NCI-H510A treated with DMSO at 0.1 percent for 48 hours (cell line): ENCODE measurements around the gene ZNF230.

Experiments used
- DNase-seq: peaks from one replicate; lab custom pipeline; 2025; lab: John Stamatoyannopoulos, UW

Gene ZNF230

DNA sequence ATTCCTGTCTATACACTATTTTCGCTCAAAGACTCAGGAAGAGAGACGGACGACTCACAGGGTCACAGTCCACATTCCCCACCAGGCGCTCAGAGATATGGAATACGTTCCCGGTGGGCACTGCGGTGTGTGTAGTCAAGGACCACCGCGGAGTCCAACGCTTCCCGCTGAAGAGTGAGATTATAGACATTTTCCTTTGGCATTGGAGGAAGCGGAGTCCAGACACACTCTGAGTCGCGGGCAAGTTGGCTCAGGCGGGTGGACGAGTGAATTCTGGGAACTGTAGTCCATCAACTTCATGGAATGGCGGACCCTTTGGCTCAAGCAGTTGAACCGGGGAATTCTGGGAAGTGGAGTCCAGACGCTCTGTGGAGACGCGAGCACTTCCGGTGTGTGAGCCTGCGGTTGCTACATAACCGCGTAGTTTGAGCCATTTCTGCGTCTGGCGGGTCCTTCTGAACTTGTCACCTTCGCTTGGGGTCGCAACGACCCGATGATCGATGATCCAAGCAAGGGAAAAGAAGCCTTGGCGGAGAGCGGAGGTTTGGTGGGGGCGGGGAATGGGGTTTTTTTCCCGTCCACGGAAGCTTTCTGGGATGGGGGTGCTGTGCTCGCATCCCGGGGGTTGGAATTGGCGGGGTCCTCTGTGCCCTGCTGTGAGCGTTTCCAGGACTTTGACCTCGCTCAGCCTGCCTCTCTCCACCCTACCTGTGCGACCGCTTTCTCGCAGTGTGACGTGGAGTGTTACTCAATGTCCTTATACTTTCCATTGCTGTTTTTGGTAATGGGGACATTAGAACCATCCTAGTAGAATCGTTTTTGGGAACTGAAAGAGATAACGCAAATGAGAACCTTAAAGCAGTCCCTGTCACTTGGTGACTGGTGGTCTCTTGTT, at the start of gene ZNF230:
TSS of gene ZNF230 (plus strand) at position 392 of the 895 bp plus-strand sequence. CDS start 4,122 bp downstream, outside the sequence.
- peak; percentile 90 for DNase-seq

DNA sequence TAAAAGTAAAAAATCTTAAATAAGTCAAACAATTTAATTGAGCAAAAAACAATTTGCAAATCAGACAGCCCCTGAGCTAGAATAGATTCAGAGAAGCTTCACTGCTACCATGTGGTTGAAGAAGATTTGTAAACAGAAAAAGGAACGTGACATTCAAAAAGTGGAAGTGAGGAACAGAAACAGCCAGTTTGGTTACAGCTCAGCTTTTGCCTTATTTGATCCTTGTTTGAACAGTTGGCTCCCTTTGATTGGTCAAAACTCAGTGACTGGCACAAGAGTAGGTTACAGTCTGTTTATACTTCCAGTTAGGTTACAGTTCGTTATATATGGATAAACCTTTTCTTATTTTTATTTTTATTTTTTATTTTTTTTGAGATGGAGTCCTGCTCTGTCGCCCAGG, 45.9 kb upstream of the ZNF230 start:
- DNase-seq, result no peak

DNA sequence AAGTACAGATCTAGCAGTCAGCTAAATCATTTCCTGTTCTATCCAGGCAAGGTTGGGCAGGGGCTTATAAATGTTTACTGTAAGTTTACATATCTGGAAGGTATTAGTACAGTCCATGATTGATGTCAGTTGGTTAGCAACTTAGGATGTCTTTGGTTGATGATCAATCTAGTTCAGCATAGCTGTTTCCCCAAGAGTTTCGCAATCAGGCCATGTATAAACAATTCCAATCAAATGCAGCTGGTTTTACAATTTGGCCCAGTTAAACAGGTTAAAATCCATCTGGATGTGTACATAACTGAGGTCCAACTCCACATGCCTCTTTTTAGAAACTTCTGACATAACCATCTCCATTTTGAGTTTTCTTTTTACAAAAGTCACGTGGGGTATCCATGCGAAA, 44.9 kb upstream of the ZNF230 start:
- DNase-seq, result no peak

DNA sequence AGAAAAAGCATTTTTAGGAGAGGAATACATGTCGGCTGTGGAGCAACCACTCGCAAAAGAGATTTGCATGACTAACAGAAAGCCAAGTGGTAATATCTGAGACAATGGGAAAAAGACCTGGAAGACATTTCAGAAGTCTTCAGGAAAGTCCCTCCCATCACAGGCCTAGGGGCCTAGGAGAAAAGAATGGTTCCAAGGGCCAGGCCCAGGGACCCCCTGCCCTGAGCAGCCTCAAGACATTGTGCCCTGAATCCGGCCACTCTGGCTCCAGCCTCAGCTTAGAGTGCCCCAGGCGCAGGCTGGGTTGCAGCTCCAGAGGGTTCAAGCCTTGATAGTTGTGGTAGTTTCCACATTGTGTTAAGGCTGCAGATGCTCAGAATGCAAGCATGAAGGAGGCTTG, 42.3 kb upstream of the ZNF230 start:
- no peak for DNase-seq

DNA sequence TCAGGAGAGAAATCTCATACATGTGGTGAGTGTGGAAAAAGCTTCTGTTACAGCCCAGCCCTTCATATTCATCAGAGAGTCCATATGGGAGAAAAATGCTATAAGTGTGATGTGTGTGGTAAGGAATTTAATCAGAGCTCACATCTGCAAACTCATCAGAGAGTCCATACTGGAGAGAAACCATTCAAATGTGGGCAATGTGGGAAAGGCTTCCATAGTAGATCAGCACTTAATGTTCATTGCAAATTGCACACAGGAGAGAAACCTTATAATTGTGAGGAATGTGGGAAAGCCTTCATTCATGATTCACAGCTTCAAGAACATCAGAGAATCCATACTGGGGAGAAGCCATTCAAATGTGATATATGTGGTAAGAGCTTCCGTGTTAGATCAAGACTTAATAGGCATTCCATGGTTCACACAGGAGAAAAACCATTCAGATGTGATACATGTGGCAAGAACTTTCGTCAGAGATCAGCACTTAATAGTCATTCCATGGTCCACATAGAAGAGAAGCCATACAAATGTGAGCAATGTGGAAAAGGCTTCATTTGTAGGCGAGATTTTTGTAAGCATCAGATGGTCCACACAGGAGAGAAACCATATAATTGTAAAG, 36.6 kb upstream of the ZNF230 start:
- no peak for DNase-seq

DNA sequence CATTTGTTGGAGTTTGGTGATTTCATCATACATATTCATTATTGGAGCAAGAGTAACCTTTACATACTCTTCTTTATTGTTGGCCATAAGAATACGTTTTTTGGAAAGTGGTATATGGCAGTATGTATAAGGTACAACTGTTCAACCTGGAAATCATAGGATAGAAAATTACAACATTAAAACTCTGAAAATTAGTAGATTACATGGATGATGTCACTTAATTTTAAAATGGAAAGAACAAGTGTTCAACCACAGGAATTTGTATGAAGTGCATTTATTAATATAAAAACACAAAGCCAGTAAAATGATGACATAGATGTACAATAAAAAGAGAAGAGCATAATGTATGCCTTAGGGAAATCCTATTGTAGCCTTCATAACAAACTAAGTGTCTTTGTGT, 26.0 kb upstream of the ZNF230 start:
- DNase-seq, result no peak

DNA sequence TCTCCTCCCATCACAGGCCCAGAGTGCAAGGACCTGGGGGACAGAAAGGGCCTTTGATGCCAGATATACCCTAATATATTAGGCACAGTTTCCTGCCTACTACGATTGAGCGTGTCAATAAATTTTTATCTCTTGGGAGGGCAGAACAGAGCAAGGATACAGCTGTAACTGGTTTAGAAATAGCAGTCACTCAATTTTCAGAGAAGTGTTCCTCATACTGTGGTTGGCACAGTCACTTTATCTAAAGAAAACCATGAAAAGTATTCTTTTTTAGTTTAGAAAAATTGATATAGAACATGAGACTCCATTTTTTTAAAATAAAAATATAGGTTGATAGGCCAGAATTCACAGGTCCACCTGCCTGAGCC, 19.2 kb upstream of the ZNF230 start:
- DNase-seq, result no peak

DNA sequence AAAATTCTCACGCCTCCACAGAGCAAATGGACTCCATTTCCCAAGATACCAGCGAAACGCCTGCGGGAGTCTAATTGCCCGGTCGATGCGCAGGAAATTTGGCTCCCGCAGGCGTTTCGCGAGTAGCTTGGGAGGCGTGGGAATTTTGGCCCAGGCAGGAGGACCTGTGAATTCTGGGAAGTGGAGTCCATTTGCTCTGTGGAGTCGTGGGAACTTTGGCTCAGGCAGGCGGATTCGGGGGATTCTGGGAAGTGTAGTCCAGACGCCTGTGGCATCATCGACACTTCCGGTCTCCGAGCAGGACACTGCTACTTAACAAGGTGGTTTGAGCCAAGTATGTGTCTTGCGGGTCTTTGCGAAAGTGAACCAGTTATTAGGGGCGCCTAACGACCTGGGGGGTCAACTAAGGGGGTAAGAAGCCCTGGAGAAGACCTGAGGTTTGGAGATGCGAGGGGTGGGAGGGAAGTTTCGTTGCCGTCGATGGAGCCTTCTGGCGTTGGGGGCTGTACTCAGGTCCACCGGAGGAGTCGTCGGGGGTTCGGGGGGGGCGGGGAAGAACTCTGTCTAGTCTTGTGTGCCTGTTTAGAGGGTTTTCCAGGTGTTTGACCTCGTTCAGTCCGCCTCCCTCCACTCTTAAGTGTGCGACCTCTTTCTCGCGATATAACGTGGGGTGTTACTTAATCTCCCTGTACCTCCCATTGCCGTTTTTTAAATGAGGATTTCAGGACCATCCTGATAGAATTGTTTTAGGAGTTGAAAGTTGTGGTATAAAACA, 18.7 kb upstream of the ZNF230 start, which contains the start of gene ZNF155:
TSS of gene ZNF155 (plus strand) at position 277 of the 775 bp plus-strand sequence. CDS start 4,356 bp downstream, outside the sequence.
- peak; percentile 89 for DNase-seq

DNA sequence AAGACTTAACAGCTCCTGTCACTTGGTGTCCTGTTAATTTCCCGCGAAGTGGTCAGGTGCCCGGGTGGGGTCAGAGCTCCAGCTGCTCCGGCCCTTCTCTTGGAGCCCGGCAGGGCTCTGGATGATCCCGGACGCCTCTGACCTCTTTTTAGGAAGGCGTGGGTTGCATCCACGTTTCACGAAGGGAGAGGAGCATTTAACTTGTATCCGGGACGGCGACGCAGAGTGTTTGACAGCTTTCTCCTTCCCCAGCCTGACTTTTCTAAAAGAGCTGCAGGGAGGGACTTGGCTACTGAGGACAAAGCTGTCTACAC, 18.1 kb upstream of the ZNF230 start:
- DNase-seq, result no peak

DNA sequence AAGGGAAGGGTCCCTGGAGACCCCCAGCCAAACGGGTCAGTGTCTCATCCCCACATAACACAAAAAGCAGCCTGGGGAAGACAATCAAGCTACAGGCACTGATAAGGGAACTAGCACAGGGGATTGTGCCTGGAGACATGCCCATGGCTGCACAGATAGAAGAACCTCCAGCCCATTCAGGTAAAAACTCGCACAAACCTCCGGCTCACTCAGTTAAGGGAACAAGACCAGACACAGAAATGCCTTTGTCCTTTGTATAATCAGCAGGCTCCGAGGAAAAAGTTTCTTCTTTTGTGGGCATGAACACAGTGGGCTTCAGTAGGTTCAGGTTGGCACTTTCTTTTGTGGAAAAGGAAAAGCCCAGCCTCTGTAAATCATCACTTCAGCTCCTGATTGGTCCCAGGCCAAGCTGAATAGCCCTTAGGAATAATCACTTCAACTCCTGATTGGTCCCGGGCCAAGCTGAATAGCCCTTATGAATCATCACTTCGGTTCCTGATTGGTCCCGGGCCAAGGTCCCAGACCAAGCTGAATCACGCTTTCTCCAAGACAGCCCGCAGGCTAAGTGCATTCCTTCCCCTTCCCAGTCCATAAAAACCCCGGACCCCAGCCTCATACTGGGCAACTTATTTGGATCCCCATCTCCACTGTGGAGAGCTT, 5.0 kb upstream of the ZNF230 start:
- no peak for DNase-seq

DNA sequence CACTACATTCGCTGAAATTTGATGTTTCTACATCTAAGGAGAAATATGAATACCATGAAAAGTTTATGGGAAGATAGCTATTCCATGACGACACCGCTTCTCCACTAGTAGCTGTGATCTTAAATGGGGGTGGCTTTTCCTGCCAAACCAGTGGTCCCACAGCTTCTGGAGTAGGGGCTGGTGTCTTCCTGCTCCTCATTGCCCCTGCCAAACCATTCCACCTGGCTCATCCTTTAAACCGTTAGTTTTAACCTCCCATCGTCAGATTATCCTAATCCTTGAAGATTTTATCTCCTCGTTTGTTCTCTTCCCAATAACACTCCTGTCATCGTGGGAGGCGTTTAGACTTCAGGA, 568 bp upstream of the ZNF230 start:
- DNase-seq, result no peak

DNA sequence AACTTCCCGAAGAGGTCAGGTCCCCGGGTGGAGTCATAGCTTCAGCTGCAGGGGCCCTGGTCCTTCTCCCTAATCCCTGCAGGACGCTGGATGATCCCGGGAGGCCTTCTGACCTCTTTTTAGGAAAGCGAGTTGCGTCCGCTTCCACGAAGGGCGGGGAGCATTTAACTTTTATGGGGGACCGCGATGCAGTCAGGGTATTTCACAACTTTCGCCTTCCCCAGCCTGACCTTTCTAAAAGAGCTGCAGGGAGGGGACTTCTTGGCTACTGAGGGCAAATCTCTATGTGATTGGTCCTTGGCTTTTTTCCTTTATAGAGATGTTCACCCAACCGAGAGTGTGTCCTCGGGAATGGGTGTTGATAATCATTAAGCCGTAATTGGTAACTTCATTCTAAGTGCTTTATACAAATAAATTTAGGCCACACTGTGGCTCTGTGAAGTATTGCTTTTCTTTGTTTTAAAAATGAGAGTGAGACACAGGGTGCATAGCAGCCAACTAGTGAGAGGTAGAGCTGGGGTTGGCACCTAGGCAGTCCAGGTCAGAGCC, 778 bp downstream of the ZNF230 start:
- DNase-seq, result no peak

DNA sequence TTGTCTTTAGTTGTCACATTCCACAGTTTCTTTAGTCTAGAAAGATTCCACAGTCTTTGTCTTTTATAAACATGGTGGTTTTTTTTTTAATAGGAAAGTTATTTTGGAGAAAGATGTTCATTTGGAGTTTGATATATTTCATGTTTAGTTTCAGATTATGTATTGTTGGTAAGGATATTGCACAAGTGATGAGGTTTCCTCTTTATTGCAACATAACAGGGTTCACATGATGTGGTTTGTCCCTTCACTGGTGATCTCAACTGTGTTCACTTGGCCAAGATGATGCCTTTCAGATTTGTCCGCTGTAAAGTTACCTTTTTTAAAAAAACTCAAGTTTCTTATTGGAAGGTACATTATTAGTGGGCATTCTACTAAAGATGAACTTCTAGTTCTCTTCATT, 3.2 kb downstream of the ZNF230 start:
- no peak for DNase-seq

DNA sequence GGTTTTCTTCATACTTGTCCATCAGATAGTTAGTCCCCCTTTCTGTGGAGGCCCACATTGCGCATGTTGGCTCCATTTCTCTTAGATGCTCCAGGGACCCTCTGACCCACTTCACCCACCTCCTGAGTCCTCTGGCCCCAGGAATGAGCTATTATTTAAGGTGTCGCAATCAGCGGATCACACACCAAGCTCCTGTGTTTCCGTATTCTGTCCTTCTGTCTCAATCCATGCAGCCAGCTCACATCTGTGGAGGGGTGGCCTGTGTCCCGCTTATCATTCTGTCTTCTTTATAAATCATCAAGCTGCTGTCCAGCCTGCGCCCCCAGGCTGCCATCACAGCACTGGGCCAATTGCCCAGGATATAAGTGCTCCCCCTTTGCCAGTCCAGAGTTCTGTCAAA, 4.7 kb downstream of the ZNF230 start:
- no peak for DNase-seq

DNA sequence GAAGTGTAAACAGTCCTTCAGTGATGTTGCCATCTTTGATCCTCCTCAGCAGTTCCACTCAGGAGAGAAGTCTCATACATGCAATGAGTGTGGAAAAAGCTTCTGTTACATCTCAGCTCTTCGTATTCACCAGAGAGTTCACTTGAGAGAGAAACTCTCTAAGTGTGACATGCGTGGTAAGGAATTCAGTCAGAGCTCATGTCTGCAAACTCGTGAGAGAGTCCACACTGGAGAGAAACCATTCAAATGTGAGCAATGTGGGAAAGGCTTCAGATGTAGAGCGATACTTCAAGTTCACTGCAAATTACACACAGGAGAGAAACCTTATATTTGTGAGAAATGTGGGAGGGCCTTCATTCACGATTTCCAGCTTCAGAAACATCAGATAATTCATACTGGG, 7.7 kb downstream of the ZNF230 start:
- no peak for DNase-seq

DNA sequence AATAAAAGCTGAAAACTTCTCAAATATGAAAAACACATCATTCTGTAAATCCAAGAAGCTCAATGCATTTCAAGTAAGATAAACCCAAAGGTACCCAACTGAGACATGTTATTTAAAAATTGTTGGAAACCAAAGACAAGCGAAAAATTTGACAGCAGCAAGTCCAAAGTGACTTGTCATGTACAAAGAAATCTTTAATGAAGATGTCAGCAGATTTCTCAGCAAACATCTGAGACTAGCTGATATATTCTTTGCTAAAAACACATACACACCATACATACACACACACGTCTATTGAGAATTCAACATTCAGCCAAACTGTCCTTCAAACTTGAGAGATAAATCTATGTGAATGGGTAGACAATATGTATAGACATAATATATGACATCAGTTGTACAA, 16.7 kb downstream of the ZNF230 start:
- no peak for DNase-seq

DNA sequence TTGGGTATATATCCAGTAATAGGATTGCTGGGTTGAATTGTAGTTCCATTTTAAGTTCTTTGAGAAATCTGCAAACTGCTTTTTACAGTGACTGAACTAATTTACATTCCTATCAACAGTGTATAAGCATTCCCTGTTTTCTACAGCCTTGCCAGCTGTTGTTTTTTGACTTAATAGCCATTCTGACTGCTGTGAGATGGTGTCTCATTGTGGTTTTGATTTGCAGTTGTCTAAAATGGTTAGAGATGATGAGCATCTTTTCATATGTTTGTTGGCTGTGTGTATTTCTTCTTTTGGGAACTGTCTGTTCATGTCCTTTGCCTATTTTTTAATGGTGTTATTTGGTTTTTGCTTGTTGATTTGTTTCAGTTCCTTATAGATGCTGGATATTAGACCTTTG, 18.5 kb downstream of the ZNF230 start:
- no peak for DNase-seq

DNA sequence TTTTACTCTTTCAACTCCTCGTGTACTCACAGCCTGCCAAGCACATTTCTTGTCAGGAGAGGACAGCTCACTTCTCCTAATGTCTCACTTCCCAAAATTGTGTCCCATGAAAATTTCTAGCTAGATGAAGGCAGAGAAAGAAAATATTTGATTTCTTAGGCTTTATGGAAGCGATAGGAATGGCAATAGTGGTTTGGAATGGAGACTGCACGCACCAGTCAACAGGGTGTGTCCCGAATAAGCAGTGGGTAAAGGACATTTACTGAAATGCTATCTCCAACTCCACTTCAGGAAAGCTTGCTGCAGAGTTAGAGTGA, 22.1 kb downstream of the ZNF230 start:
- DNase-seq, result no peak

DNA sequence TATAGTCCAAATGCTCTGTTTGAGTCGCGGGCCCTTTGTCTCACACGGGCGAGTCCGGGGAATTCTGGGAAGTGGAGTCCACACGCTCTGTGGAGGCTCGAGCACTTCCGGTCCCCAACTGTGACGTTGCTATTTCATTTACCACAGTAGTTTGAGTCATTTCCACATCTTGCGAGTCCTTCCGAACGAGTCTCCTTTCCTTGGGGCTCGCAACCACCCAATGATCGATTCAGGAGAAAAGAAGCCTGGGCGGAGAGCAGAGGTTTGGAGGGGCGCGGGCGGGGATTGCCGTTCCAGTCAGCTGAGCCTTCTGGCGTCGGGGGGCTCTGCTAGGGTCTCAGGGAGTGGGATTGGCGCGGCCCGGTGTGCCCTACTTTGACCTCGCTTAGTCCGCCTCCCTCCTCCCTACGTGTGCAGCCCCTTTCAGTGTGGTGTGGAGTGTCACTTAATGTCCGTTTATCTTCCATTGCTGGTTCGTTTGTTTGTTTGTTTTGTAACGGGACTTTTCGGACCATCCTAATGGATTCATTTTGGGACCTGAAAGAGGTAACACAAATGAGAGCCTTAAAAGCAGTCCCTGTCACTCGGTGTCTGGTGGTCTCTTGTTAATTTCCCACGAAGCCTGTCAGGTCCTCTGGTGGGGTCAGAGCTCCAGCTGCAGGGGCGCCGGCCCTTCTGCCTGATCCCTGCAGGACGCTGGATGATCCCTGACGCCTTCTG, 22.6 kb downstream of the ZNF230 start, which contains the start of gene ZNF222:
TSS of gene ZNF222 (plus strand) at position 163 of the 720 bp plus-strand sequence. CDS start at position 221, 58 bp downstream.
- DNase-seq, result peak; percentile 55

DNA sequence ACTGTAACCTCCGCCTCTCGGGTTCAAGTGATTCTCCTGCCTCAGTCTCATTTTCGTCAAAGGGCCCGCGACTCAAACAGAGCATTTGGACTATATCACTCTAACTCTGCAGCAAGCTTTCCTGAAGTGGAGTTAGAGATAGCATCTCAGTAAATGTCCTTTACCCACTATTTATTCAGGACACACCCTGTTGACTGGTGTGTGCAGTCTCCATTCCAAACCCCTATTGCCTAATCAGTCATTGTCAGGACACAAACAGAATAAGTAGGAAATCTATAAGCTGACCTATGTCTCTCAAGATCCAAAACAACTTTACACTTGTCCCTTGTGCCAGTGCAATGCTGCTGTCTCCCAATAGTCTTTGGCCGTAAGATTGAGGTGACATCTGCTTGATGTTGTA, 23.9 kb downstream of the ZNF230 start:
- no peak for DNase-seq

DNA sequence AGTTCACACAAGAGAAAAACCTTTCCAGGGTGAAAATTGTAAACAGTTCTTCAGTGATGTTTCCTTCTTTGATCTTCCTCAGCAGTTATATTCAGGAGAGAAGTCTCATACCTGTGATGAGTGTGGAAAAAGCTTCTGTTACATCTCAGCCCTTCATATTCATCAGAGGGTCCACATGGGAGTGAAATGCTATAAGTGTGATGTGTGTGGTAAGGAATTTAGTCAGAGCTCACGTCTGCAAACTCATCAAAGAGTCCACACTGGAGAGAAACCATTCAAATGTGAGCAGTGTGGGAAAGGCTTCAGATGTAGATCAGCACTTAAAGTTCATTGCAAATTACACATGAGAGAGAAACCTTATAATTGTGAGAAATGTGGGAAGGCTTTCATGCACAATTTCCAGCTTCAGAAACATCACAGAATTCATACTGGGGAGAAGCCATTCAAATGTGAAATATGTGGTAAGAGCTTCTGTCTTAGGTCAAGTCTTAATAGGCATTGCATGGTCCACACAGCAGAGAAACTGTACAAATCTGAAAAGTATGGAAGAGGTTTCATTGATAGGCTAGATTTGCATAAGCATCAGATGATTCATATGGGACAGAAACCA, 29.3 kb downstream of the ZNF230 start:
- DNase-seq, result no peak
